HepG2 (cell line): ENCODE results near the gene DAAM2.

ENCODE experiments used
- AGO2 ChIP-seq: fragments of 200-400 bp; formaldehyde crosslinking; optimal IDR thresholded peaks from 2 replicates; pipeline ENCODE3; 2017; ENCODE audit warnings: mild to moderate bottlenecking, low read depth, low read length, moderate library complexity
- CREB1 ChIP-seq, 2 experiments: fragments of 450-650 bp in 1 of 2; IDR thresholded peaks; 2 replicates each; pipeline ENCODE4 v1.6.1; 2016 to 2017; ENCODE audit warnings: control low read depth in 1 of 2, mild to moderate bottlenecking in 1 of 2, missing compliant biosample characterization in 1 of 2, missing genetic modification characterization in 1 of 2
- ETV6 ChIP-seq: sonication (generic); formaldehyde crosslinking; conservative IDR thresholded peaks from 2 replicates; pipeline ENCODE4 v1.4.0; 2020; ENCODE audit warnings: missing genetic modification reagents
- EZH2 ChIP-seq: conservative IDR thresholded peaks from 2 replicates; pipeline ENCODE4 v1.6.1; 2012; ENCODE audit warnings: mild to moderate bottlenecking, low read depth, low read length, moderate library complexity
- HNRNPLL ChIP-seq: fragments of 200-400 bp; formaldehyde crosslinking; IDR thresholded peaks from 2 replicates; pipeline ENCODE4 v1.6.1; 2017; ENCODE audit warnings: mild to moderate bottlenecking, low read depth, low read length; ENCODE audit not compliant: poor library complexity, severe bottlenecking
- POLR2A ChIP-seq, 2 experiments: IDR thresholded peaks; 2 replicates each; pipeline ENCODE4 v1.6.1; 2011; ENCODE audit warnings: low read depth in 2 of 2, low read length in 2 of 2, mild to moderate bottlenecking in 1 of 2, moderate library complexity in 1 of 2; ENCODE audit not compliant: insufficient read depth in 1 of 2
- PRDM4 ChIP-seq: sonication (generic); formaldehyde crosslinking; IDR thresholded peaks from 2 replicates; pipeline ENCODE4 v1.9.0; 2021; ENCODE audit warnings: missing genetic modification reagents, borderline replicate concordance
- SIN3A ChIP-seq: IDR thresholded peaks from 2 replicates; pipeline ENCODE4 v1.6.1; 2011; ENCODE audit warnings: low read depth, mild to moderate bottlenecking, control low read depth, low read length, borderline replicate concordance
- ZBTB37 ChIP-seq: sonication (generic); formaldehyde crosslinking; IDR thresholded peaks from 2 replicates; pipeline ENCODE4 v1.4.0; 2020; ENCODE audit warnings: mild to moderate bottlenecking, missing genetic modification reagents
- ZFX ChIP-seq: sonication (generic); formaldehyde crosslinking; IDR thresholded peaks from 2 replicates; pipeline ENCODE4 v1.4.0; 2020; ENCODE audit warnings: mild to moderate bottlenecking, low read depth, missing genetic modification reagents, moderate library complexity
- ZMAT5 ChIP-seq: sonication (generic); formaldehyde crosslinking; IDR thresholded peaks from 2 replicates; pipeline ENCODE4 v1.5.0; 2020; ENCODE audit warnings: mild to moderate bottlenecking, low read depth, missing genetic modification reagents, borderline replicate concordance
- ZNF318 ChIP-seq: sonication (generic); formaldehyde crosslinking; IDR thresholded peaks from 2 replicates; pipeline ENCODE4 v1.4.0; 2020; ENCODE audit warnings: mild to moderate bottlenecking, missing genetic modification reagents

DNA sequence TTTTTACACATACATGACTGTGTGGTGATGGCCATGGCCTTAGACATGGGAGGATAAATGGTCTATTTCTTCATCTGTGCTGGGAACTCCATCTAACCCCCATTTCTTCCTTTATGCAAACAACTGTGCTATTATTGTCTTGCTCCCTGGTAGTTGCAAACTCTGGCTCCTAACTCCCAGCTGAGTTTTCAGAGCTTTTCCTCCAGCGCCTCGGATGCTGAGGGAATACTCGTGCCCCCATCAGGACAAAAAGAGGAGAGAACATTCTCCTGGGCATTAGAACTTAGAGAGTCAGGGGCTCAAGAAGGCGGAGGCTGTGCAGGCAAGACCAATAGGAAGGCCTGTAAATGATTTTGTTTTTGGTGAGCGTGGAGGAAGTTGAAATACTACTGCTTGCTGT lies 2.1 kb downstream of the DAAM2 start:
- TF ChIP-seq PRDM4 (no peak), HNRNPLL (no peak), ZFX (no peak), POLR2A (IDR thresholded peaks at IDR 0.05; ENCODE audit: insufficient read depth in 1 of 2, low read depth in 2 of 2, low read length in 2 of 2) (no peak), SIN3A (no peak), ZBTB37 (CRISPR knock-in tag) (no peak), CREB1 (IDR thresholded peaks at IDR 0.05) (no peak), CREB1 (CRISPR knock-in tag; IDR thresholded peaks at IDR 0.05) (no peak), ZNF318 (CRISPR knock-in tag) (no peak), EZH2 (no peak), ETV6 (no peak), ZMAT5 (CRISPR knock-in tag) (no peak), AGO2 (no peak)
